Measurements from ENCODE around the gene SYT4.

Gene SYT4

GRCh38 chr18:43236921-43237320, 40.4 kb downstream of the SYT4 start:
- FAIRE-seq (no peak), DNase-seq (ENCODE audit: insufficient read length, low spot score) (no peak)
- TF ChIP-seq POLR2A (IDR thresholded peaks at IDR 0.05; ENCODE audit: low read depth, low read length): no peak
- TF ChIP-seq PAX5 (IDR thresholded peaks at IDR 0.05; ENCODE audit: insufficient read depth, low read length, severe bottlenecking): no peak
- no peak for TF ChIP-seq POU2F2 (IDR thresholded peaks at IDR 0.05; ENCODE audit: low read depth, low read length)
- TF ChIP-seq POLR2AphosphoS5 (IDR thresholded peaks at IDR 0.05; ENCODE audit: low read depth, low read length): no peak
- no peak for TF ChIP-seq SPI1 (IDR thresholded peaks at IDR 0.05; ENCODE audit: low read depth, low read length)
- no peak for TF ChIP-seq TAF1 (IDR thresholded peaks at IDR 0.05; ENCODE audit: low read depth, low read length)

GRCh38 chr18:43234889-43235288, 42.4 kb downstream of the SYT4 start:
- no peak for TF ChIP-seq SPI1 (IDR thresholded peaks at IDR 0.05; ENCODE audit: low read depth, low read length)
- no peak for TF ChIP-seq POU2F2 (IDR thresholded peaks at IDR 0.05; ENCODE audit: low read depth, low read length)
- TF ChIP-seq PAX5 (IDR thresholded peaks at IDR 0.05; ENCODE audit: insufficient read depth, low read length, severe bottlenecking): no peak
- TF ChIP-seq TAF1 (IDR thresholded peaks at IDR 0.05; ENCODE audit: low read depth, low read length): no peak
- no peak for TF ChIP-seq POLR2AphosphoS5 (IDR thresholded peaks at IDR 0.05; ENCODE audit: low read depth, low read length)
- TF ChIP-seq POLR2A (IDR thresholded peaks at IDR 0.05; ENCODE audit: low read depth, low read length): no peak
- DNase-seq (ENCODE audit: insufficient read length, low spot score) (no peak), FAIRE-seq (no peak)

GRCh38 chr18:43222501-43222900, 54.8 kb downstream of the SYT4 start:
- TF ChIP-seq TAF1 (IDR thresholded peaks at IDR 0.05; ENCODE audit: low read depth, low read length): no peak
- TF ChIP-seq SPI1 (IDR thresholded peaks at IDR 0.05; ENCODE audit: low read depth, low read length): no peak
- no peak for TF ChIP-seq PAX5 (IDR thresholded peaks at IDR 0.05; ENCODE audit: insufficient read depth, low read length, severe bottlenecking)
- TF ChIP-seq POLR2A (IDR thresholded peaks at IDR 0.05; ENCODE audit: low read depth, low read length): no peak
- TF ChIP-seq POU2F2 (IDR thresholded peaks at IDR 0.05; ENCODE audit: low read depth, low read length): no peak
- no peak for TF ChIP-seq POLR2AphosphoS5 (IDR thresholded peaks at IDR 0.05; ENCODE audit: low read depth, low read length)
- DNase-seq (ENCODE audit: insufficient read length, low spot score) (no peak), FAIRE-seq (no peak)

GRCh38 chr18:43220691-43221090, 56.6 kb downstream of the SYT4 start:
- TF ChIP-seq POLR2AphosphoS5 (IDR thresholded peaks at IDR 0.05; ENCODE audit: low read depth, low read length) (no peak), PAX5 (IDR thresholded peaks at IDR 0.05; ENCODE audit: insufficient read depth, low read length, severe bottlenecking) (no peak), SPI1 (IDR thresholded peaks at IDR 0.05; ENCODE audit: low read depth, low read length) (no peak), TAF1 (IDR thresholded peaks at IDR 0.05; ENCODE audit: low read depth, low read length) (no peak), POLR2A (IDR thresholded peaks at IDR 0.05; ENCODE audit: low read depth, low read length) (no peak), POU2F2 (IDR thresholded peaks at IDR 0.05; ENCODE audit: low read depth, low read length) (no peak)
- DNase-seq (ENCODE audit: insufficient read length, low spot score): no peak
- FAIRE-seq: no peak
